KOPT-K1 (cell line): ENCODE results near the gene CIB2.

ENCODE experiments used
- H3K27ac ChIP-seq: fragments of 200-600 bp; sonication (generic); 2 replicates; pipeline ENCODE4 v1.5.1; 2016; ENCODE audit warnings: antibody characterized with exemption, mild to moderate bottlenecking, low read depth, low read length; ENCODE audit not compliant: poor library complexity, severe bottlenecking
- H3K36me3 ChIP-seq: fragments of 200-600 bp; sonication (generic); 2 replicates; pipeline ENCODE4 v1.5.1; 2017; ENCODE audit warnings: antibody characterized with exemption, mild to moderate bottlenecking, low read length, moderate library complexity; ENCODE audit not compliant: insufficient read depth
- H3K9me3 ChIP-seq: fragments of 200-600 bp; sonication (generic); 2 replicates; pipeline ENCODE4 v1.5.1; 2017; ENCODE audit warnings: antibody characterized with exemption, low read length, mild to moderate bottlenecking; ENCODE audit not compliant: insufficient read depth, poor library complexity, severe bottlenecking

The CIB2 gene

GRCh38 chr15:78130466-78131294 lies 565 bp downstream of the CIB2 start:
- Histone ChIP-seq H3K36me3 (no peaks in the 10 kb centered on the region), H3K9me3 (no peaks in the 10 kb centered on the region), H3K27ac (no peak overlapping the region)

GRCh38 chr15:78129751-78130287 lies 1.4 kb downstream of the CIB2 start:
- Histone ChIP-seq H3K36me3 (no peaks in the 10 kb centered on the region), H3K27ac (no peak overlapping the region), H3K9me3 (no peaks in the 10 kb centered on the region)

GRCh38 chr15:78129077-78129750 lies 2.0 kb downstream of the CIB2 start:
- no peaks in the 10 kb centered on the region for H3K36me3 ChIP-seq
- no peaks in the 10 kb centered on the region for H3K9me3 ChIP-seq
- H3K27ac ChIP-seq: no peak overlapping the region

- Histone ChIP-seq H3K36me3 (no peaks in the 10 kb centered on the region), H3K27ac (no peak overlapping the region), H3K9me3 (no peaks in the 10 kb centered on the region)
Measured at GRCh38 chr15:78127882-78128281, 3.4 kb downstream of the CIB2 start.

GRCh38 chr15:78125267-78125666 lies 6.0 kb downstream of the CIB2 start:
- no peaks in the 10 kb centered on the region for H3K9me3 ChIP-seq
- H3K27ac ChIP-seq: no peak overlapping the region
- no peaks in the 10 kb centered on the region for H3K36me3 ChIP-seq

- no peaks in the 10 kb centered on the region for H3K9me3 ChIP-seq
- H3K27ac ChIP-seq: no peak overlapping the region
- H3K36me3 ChIP-seq: no peaks in the 10 kb centered on the region
Measured at GRCh38 chr15:78120523-78120922, 10.7 kb downstream of the CIB2 start.

GRCh38 chr15:78112551-78112950 lies 18.7 kb downstream of the CIB2 start:
- no peaks in the 10 kb centered on the region for H3K9me3 ChIP-seq
- no peaks in the 10 kb centered on the region for H3K36me3 ChIP-seq
- no peak overlapping the region for H3K27ac ChIP-seq

GRCh38 chr15:78111788-78112187 lies 19.5 kb downstream of the CIB2 start:
- no peaks in the 10 kb centered on the region for H3K36me3 ChIP-seq
- H3K9me3 ChIP-seq: no peaks in the 10 kb centered on the region
- H3K27ac ChIP-seq: no peak overlapping the region

- no peaks in the 10 kb centered on the region for H3K36me3 ChIP-seq
- H3K27ac ChIP-seq: no peak overlapping the region
- H3K9me3 ChIP-seq: no peaks in the 10 kb centered on the region
Measured at GRCh38 chr15:78110916-78111475, 20.2 kb downstream of the CIB2 start.

GRCh38 chr15:78110096-78110495 lies 21.1 kb downstream of the CIB2 start:
- H3K36me3 ChIP-seq: no peaks in the 10 kb centered on the region
- H3K9me3 ChIP-seq: no peaks in the 10 kb centered on the region
- H3K27ac ChIP-seq: no peak overlapping the region

GRCh38 chr15:78109156-78109555 lies 22.1 kb downstream of the CIB2 start:
- no peaks in the 10 kb centered on the region for H3K36me3 ChIP-seq
- H3K27ac ChIP-seq: no peak overlapping the region
- no peaks in the 10 kb centered on the region for H3K9me3 ChIP-seq

- H3K36me3 ChIP-seq: no peaks in the 10 kb centered on the region
- H3K9me3 ChIP-seq: no peaks in the 10 kb centered on the region
- H3K27ac ChIP-seq: no peak overlapping the region
Measured at GRCh38 chr15:78108300-78109084, 22.8 kb downstream of the CIB2 start.

- Histone ChIP-seq H3K36me3 (no peaks in the 10 kb centered on the region), H3K9me3 (no peaks in the 10 kb centered on the region), H3K27ac (no peak overlapping the region)
Measured at GRCh38 chr15:78107471-78107870, 23.8 kb downstream of the CIB2 start.

- Histone ChIP-seq H3K27ac (peak overlapping the region; percentile 89), H3K36me3 (no peaks in the 10 kb centered on the region), H3K9me3 (no peaks in the 10 kb centered on the region)
Measured at GRCh38 chr15:78105476-78106241, 25.6 kb downstream of the CIB2 start.
